K562 (cell line): ENCODE results near the gene FOSL1. TPM values are rescaled to one million over a fixed set of nuclear protein-coding genes. Genes with fewer than 3 reads are reported as not detected.

Source experiments
- CCNT2 ChIP-seq: IDR thresholded peaks from 2 replicates; pipeline ENCODE4 v1.6.1; 2011; ENCODE audit warnings: borderline replicate concordance, low read depth, mild to moderate bottlenecking, moderate library complexity, mixed read lengths, low read length; ENCODE audit not compliant: insufficient read length; ENCODE audit errors: extremely low read depth
- HNRNPLL ChIP-seq: fragments of 200-400 bp; formaldehyde crosslinking; IDR thresholded peaks from 2 replicates; pipeline ENCODE4 v1.6.1; 2017; ENCODE audit warnings: low read length, low read depth, mild to moderate bottlenecking; ENCODE audit not compliant: poor library complexity, severe bottlenecking
- KAT7 ChIP-seq: sonication (generic); formaldehyde crosslinking; IDR thresholded peaks from 2 replicates; pipeline ENCODE4 v1.8.0; 2022; ENCODE audit warnings: missing genetic modification reagents, mild to moderate bottlenecking, borderline replicate concordance
- NR3C1 ChIP-seq: sonication (generic); formaldehyde crosslinking; IDR thresholded peaks from 2 replicates; pipeline ENCODE4 v1.8.1; 2022; ENCODE audit warnings: missing genetic modification reagents
- PHTF2 ChIP-seq: fragments of 250-450 bp; sonication (Bioruptor Pico); IDR thresholded peaks from 2 replicates; pipeline ENCODE4 v1.5.0; 2021; ENCODE audit warnings: mild to moderate bottlenecking
- POLR2A ChIP-seq: fragments of 450-650 bp; conservative IDR thresholded peaks from 2 replicates; pipeline ENCODE4 v1.6.1; 2016
- RBFOX2 ChIP-seq: fragments of 200-400 bp; formaldehyde crosslinking; IDR thresholded peaks from 2 replicates; pipeline ENCODE4 v1.6.1; 2017; ENCODE audit warnings: low read depth, mild to moderate bottlenecking, low read length, moderate library complexity
- ZNF639 ChIP-seq, 2 experiments: fragments of 200-800 bp in 1 of 2; sonication (Bioruptor generic) in 1 of 2; sonication (generic) in 1 of 2; formaldehyde crosslinking in 1 of 2; IDR thresholded peaks in 1 of 2; conservative IDR thresholded peaks in 1 of 2; 2 replicates each; pipeline versions ENCODE4 v1.5.0 to v1.6.1; 2016 to 2020; ENCODE audit warnings: missing compliant biosample characterization in 1 of 2, missing genetic modification characterization in 1 of 2, missing genetic modification reagents in 1 of 2
- polyA plus RNA-seq, 8 experiments: library from polyadenylated mRNA; depleted of rRNA in 4 of 8; stranded (reverse) in 5 of 8; unstranded in 3 of 8; fragments of >200 nt; fragmentation: Nextera tagmentation in 2 of 8; fragmentation: Illumina TruSeq in 1 of 8; extraction: Ambion mirVana in 2 of 8; extraction: Trizol in 1 of 8; gene quantifications; 2 replicates each; pipeline versions ENCODE4 v1.2.1 to v1.2.3, GENCODE V29; 2011 to 2014; ENCODE audit warnings: inconsistent platforms in 1 of 8, missing spikeins in 1 of 8
- total RNA-seq, 7 experiments: library from RNA; depleted of rRNA in 6 of 7; stranded (reverse); fragments of >200 nt in 6 of 7; fragmentation: Illumina TruSeq in 2 of 7; extraction: Trizol in 2 of 7; gene quantifications; 2 replicates each; pipeline versions ENCODE4 v1.2.1 to v1.2.3, GENCODE V29; 2011 to 2021; ENCODE audit warnings: low replicate concordance in 1 of 7
- TF ChIP-seq, protein P1 (sequence below): fragments of 250-450 bp; sonication (Bioruptor Pico); IDR thresholded peaks from 2 replicates; pipeline ENCODE4 v1.8.0; 2022; ENCODE audit warnings: moderate library complexity, mild to moderate bottlenecking, inconsistent platforms

FOSL1 gene
- total and polyA plus RNA-seq, 9 of the 15 experiments (the other 6 are each of a cell fraction or from before 2014, with no cell fraction given), result 3.5 to 39.6 (median 10.0) TPM

DNA sequence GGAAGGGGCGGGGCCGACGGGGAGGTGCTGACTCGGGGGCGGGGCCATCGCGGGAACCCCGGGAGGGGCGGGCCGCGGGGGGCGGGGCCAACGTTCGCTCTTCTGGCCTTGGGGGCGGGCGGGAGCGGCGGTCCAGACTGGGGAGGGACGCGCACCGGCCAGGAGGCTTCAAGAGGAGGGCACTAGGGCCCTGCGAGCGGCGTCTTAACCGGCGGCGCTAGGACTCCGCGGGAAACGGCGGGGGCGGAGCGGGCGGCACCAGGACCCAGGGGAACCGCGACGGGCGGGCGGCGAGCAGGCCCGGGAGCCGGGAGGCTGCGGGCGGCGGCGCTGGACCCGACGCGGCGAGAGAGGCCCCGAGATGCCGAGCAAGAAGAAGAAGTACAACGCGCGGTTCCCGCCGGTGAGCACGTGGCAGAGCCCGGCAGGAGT lies 19.0 kb upstream of the FOSL1 start, which contains the start of gene DRAP1 (continued):
- TF ChIP-seq NR3C1 (CRISPR knock-in tag) (peak; percentile 68; the same call in 1 of the 2 replicates), POLR2A (peak; percentile 46; the same call in 1 of the 2 replicates), HNRNPLL (peak; percentile 53), KAT7 (CRISPR knock-in tag) (peak; percentile 66; the same call in 1 of the 2 replicates), RBFOX2 (peak; percentile 57), CCNT2 (peak; percentile 96), ZNF639 (CRISPR knock-in tag; conservative IDR thresholded peaks at IDR 0.05 in 1 of 2, IDR thresholded peaks at IDR 0.05 in 1 of 2) (peak in 1 of 2 experiments; percentile 91; a peak in 1 of 4 replicates), PHTF2 (no peak)
- TF ChIP-seq, protein P1, sequence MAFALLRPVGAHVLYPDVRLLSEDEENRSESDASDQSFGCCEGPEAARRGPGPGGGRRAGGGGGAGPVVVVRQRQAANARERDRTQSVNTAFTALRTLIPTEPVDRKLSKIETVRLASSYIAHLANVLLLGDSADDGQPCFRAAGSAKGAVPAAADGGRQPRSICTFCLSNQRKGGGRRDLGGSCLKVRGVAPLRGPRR (CRISPR knock-in tag), result no peak
